SK-N-SH (cell line): ENCODE data around the gene SPAG9. TPM values are rescaled to one million over a fixed set of nuclear protein-coding genes. Genes with fewer than 3 reads are reported as not detected.

Experiments used
- CTCF ChIA-PET: fragments of 300-600, 350-600 bp; formaldehyde crosslinking; extraction: SDS; loops from one replicate; lab custom pipeline; 2021; lab: Yijun Ruan, JAX
- POLR2A ChIA-PET: fragments of 350-600 bp; sonication (Branson Sonifier 250); formaldehyde crosslinking; extraction: SDS; loops from one replicate; lab custom pipeline; 2020; ENCODE audit warnings: antibody characterized with exemption, inconsistent platforms; lab: Yijun Ruan, JAX
- DNase-seq: peaks from one replicate; pipeline ENCODE4 v3.0.0; 2012
- H2AFZ ChIP-seq: fragments of 200-600 bp; sonication (generic); 2 replicates; pipeline ENCODE4 v1.8.1; 2016; ENCODE audit warnings: antibody characterized with exemption, mild to moderate bottlenecking, low read depth
- H3F3A ChIP-seq: fragments of 200-600 bp; sonication (generic); replicated peaks from 2 replicates; pipeline ENCODE3; 2016; ENCODE audit warnings: antibody characterized with exemption, mild to moderate bottlenecking; ENCODE audit not compliant: insufficient read depth
- H3K27ac ChIP-seq, 2 experiments: fragments of 200-500 bp in 1 of 2; fragments of 200-600 bp in 1 of 2; sonication (Bioruptor generic) in 1 of 2; sonication (generic), shearing (Covaris generic) in 1 of 2; 2 replicates each; pipeline versions ENCODE4 v1.5.1 to v1.6.1; 2014 to 2016; ENCODE audit warnings: low read depth in 2 of 2, inconsistent platforms in 1 of 2, low read length in 1 of 2, mild to moderate bottlenecking in 1 of 2, mixed read lengths in 1 of 2
- H3K27me3 ChIP-seq: fragments of 200-600 bp; sonication (generic), shearing (Covaris generic); 2 replicates; pipeline ENCODE4 v1.6.1; 2016; ENCODE audit warnings: mixed run types; ENCODE audit not compliant: insufficient read depth
- H3K36me3 ChIP-seq, 2 experiments: fragments of 200-500 bp in 1 of 2; fragments of 200-600 bp in 1 of 2; sonication (Bioruptor generic) in 1 of 2; sonication (generic) in 1 of 2; replicated peaks in 1 of 2; 2 replicates each; pipeline versions ENCODE3 to v1.5.1; 2014 to 2016; ENCODE audit warnings: low read length in 1 of 2, mild to moderate bottlenecking in 1 of 2; ENCODE audit not compliant: insufficient read depth in 2 of 2, control insufficient read depth in 1 of 2
- H3K4me1 ChIP-seq, 2 experiments: fragments of 200-500 bp in 1 of 2; fragments of 200-600 bp in 1 of 2; sonication (Bioruptor generic) in 1 of 2; sonication (generic), shearing (Covaris generic) in 1 of 2; 2 replicates each; pipeline versions ENCODE4 v1.5.1 to v1.6.1; 2014 to 2016; ENCODE audit warnings: low read depth in 1 of 2, low read length in 1 of 2, mixed run types in 1 of 2; ENCODE audit not compliant: insufficient read depth in 2 of 2, control insufficient read depth in 1 of 2
- H3K4me2 ChIP-seq: fragments of 200-600 bp; sonication (generic), shearing (Covaris generic); 2 replicates; pipeline ENCODE4 v1.6.1; 2017; ENCODE audit warnings: mixed run types
- H3K4me3 ChIP-seq, 2 experiments: fragments of 200-500 bp in 1 of 2; fragments of 200-600 bp in 1 of 2; sonication (Bioruptor generic) in 1 of 2; sonication (generic), shearing (Covaris generic) in 1 of 2; 2 replicates each; pipeline versions ENCODE4 v1.5.1 to v1.8.1; 2014 to 2016; ENCODE audit warnings: low read depth in 2 of 2, inconsistent platforms in 1 of 2, low read length in 1 of 2, mild to moderate bottlenecking in 1 of 2, mixed read lengths in 1 of 2, moderate library complexity in 1 of 2
- H3K79me2 ChIP-seq: fragments of 200-600 bp; sonication (generic); 2 replicates; pipeline ENCODE4 v1.8.1; 2017; ENCODE audit warnings: mild to moderate bottlenecking; ENCODE audit not compliant: insufficient read depth
- H3K9ac ChIP-seq: fragments of 200-600 bp; sonication (generic); 2 replicates; pipeline ENCODE4 v1.6.1; 2017; ENCODE audit warnings: mixed run types
- H3K9me2 ChIP-seq: fragments of 200-600 bp; sonication (generic); 2 replicates; pipeline ENCODE4 v1.6.1; 2017; ENCODE audit warnings: mixed run types
- H3K9me3 ChIP-seq: fragments of 200-600 bp; sonication (generic); 2 replicates; pipeline ENCODE4 v1.6.1; 2017; ENCODE audit warnings: mixed run types, mild to moderate bottlenecking, moderate library complexity
- H4K20me1 ChIP-seq: fragments of 200-600 bp; sonication (generic); 2 replicates; pipeline ENCODE4 v1.6.1; 2017; ENCODE audit warnings: mild to moderate bottlenecking, mixed run types; ENCODE audit not compliant: insufficient read depth
- EP300 ChIP-seq, 2 experiments: IDR thresholded peaks; 2 replicates each; pipeline versions ENCODE4 v1.4.0 to v1.6.1; 2012; ENCODE audit warnings: borderline replicate concordance in 1 of 2, low read depth in 1 of 2, low read length in 1 of 2
- EZH2phosphoT487 ChIP-seq: fragments of 200-600 bp; sonication (generic); IDR thresholded peaks from 2 replicates; pipeline ENCODE4 v1.6.1; 2017; ENCODE audit warnings: low read depth, mixed run types, mild to moderate bottlenecking, antibody characterized with exemption, moderate library complexity, borderline replicate concordance
- FOXJ3 ChIP-seq: sonication (generic); formaldehyde crosslinking; IDR thresholded peaks from 2 replicates; pipeline ENCODE4 v1.5.1; 2020; ENCODE audit warnings: mild to moderate bottlenecking, missing genetic modification reagents
- FOXM1 ChIP-seq: IDR thresholded peaks from 2 replicates; pipeline ENCODE4 v1.4.0; 2012; ENCODE audit warnings: low read depth, mild to moderate bottlenecking
- GATA2 ChIP-seq: sonication (generic); formaldehyde crosslinking; IDR thresholded peaks from 2 replicates; pipeline ENCODE4 v1.5.0; 2020; ENCODE audit warnings: mild to moderate bottlenecking, missing genetic modification reagents
- JUND ChIP-seq: IDR thresholded peaks from 2 replicates; pipeline ENCODE4 v1.4.0; 2012
- NFIC ChIP-seq: IDR thresholded peaks from 2 replicates; pipeline ENCODE4 v1.4.0; 2012; ENCODE audit warnings: borderline replicate concordance
- NRF1 ChIP-seq: IDR thresholded peaks from 2 replicates; pipeline ENCODE4 v1.6.1; 2012; ENCODE audit warnings: low read depth, mild to moderate bottlenecking, low read length
- POLR2AphosphoS5 ChIP-seq: IDR thresholded peaks from 2 replicates; pipeline ENCODE4 v1.6.1; 2012; ENCODE audit warnings: low read depth, low read length
- RCOR1 ChIP-seq: fragments of 150-350 bp; IDR thresholded peaks from 2 replicates; pipeline ENCODE4 v1.6.1; 2017; ENCODE audit warnings: antibody characterized with exemption, low read length
- RFX5 ChIP-seq: IDR thresholded peaks from 2 replicates; pipeline ENCODE4 v1.6.1; 2012; ENCODE audit warnings: mild to moderate bottlenecking, improper control_type of control experiment, low read length
- WGBS: methylation state at CpG from one replicate; pipeline ENCODE4 v1.1.6; 2017; ENCODE audit warnings: low lambda C conversion rate; 5-methylcytosine and 5-hydroxymethylcytosine counted together
- polyA plus RNA-seq, 3 experiments: library from polyadenylated mRNA; depleted of rRNA; stranded (reverse); fragments of >200 nt; gene quantifications; 2 replicates each; pipeline ENCODE4 v1.2.3, GENCODE V29; 2012
- TF ChIP-seq, protein P1 (sequence below): IDR thresholded peaks from 2 replicates; pipeline ENCODE4 v1.6.1; 2012; ENCODE audit warnings: mild to moderate bottlenecking, low read depth, low read length, moderate library complexity
- TF ChIP-seq, protein P2 (sequence below): fragments of 150-350 bp; IDR thresholded peaks from 2 replicates; pipeline ENCODE4 v1.6.1; 2017; ENCODE audit warnings: antibody characterized with exemption, low read length, low read depth, borderline replicate concordance
- TF ChIP-seq, protein P3 (sequence below): IDR thresholded peaks from 2 replicates; pipeline ENCODE4 v1.4.0; 2012; ENCODE audit warnings: low read depth, borderline replicate concordance
- TF ChIP-seq, protein P4 (sequence below): fragments of 150-350 bp; IDR thresholded peaks from 2 replicates; pipeline ENCODE4 v1.6.1; 2016; ENCODE audit warnings: mild to moderate bottlenecking, low read depth, low read length
- TF ChIP-seq, protein P5 (sequence below): IDR thresholded peaks from 2 replicates; pipeline ENCODE4; 2012

Gene SPAG9
- polyA plus RNA-seq, 1 of the 3 experiments (the other 2 are of a cell fraction), result 32.1 TPM

DNA sequence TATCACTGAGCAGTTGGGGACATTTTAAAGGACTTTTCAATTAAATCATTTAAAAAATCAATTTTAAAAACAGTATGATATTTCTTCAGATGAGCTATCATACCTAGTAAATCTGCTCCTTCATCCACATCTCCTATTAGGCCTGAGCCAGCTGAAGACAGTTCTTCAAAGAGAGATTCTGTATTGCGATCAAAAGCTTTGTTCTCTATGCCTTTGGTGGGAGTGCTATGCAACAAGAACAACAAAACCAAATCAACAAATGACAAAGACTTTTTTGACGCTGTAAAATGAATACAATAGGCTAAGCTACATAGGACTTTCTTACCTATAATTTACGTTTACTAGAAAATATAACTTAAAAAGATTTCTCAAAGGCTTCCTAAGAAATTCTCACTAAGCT is 106.5 kb downstream of the SPAG9 start:
- Histone ChIP-seq H3K36me3 (peaks cover 46 to 55% of the 10 kb centered on the region in 2 experiments), H3K27me3 (no peaks in the 10 kb centered on the region), H3K79me2 (peaks cover 14% of the 10 kb centered on the region), H3K9me3 (no peaks in the 10 kb centered on the region), H3F3A (peaks cover 23% of the 10 kb centered on the region), H2AFZ (no peak overlapping the region), H4K20me1 (no peaks in the 10 kb centered on the region), H3K9ac (no peak overlapping the region), H3K4me3 (no peak overlapping the region), H3K9me2 (no peaks in the 10 kb centered on the region), H3K27ac (no peak overlapping the region), H3K4me2 (no peak overlapping the region), H3K4me1 (peaks cover 7 to 16% of the 10 kb centered on the region in 2 experiments; a peak in 3 of 4 replicates)
- POLR2A ChIA-PET, result interaction anchor here (0.6 kb wide), 1 partner anchor 11 kb away, joined by 4 read pairs; no protein-coding TSS in a partner anchor
- 97% methylated on average over 3 of the region's 3 CpGs for WGBS
- CTCF ChIA-PET, result interaction anchor here (0.7 to 3.3 kb wide), 16 partner anchors 10 to 197 kb away, joined by 3 to 25 read pairs (median 4); partner anchors contain the start of gene NME1
- no peak for TF ChIP-seq RCOR1
- TF ChIP-seq GATA2 (CRISPR knock-in tag), result no peak
- TF ChIP-seq, protein P1, sequence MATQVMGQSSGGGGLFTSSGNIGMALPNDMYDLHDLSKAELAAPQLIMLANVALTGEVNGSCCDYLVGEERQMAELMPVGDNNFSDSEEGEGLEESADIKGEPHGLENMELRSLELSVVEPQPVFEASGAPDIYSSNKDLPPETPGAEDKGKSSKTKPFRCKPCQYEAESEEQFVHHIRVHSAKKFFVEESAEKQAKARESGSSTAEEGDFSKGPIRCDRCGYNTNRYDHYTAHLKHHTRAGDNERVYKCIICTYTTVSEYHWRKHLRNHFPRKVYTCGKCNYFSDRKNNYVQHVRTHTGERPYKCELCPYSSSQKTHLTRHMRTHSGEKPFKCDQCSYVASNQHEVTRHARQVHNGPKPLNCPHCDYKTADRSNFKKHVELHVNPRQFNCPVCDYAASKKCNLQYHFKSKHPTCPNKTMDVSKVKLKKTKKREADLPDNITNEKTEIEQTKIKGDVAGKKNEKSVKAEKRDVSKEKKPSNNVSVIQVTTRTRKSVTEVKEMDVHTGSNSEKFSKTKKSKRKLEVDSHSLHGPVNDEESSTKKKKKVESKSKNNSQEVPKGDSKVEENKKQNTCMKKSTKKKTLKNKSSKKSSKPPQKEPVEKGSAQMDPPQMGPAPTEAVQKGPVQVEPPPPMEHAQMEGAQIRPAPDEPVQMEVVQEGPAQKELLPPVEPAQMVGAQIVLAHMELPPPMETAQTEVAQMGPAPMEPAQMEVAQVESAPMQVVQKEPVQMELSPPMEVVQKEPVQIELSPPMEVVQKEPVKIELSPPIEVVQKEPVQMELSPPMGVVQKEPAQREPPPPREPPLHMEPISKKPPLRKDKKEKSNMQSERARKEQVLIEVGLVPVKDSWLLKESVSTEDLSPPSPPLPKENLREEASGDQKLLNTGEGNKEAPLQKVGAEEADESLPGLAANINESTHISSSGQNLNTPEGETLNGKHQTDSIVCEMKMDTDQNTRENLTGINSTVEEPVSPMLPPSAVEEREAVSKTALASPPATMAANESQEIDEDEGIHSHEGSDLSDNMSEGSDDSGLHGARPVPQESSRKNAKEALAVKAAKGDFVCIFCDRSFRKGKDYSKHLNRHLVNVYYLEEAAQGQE, result no peak
- TF ChIP-seq, protein P2, sequence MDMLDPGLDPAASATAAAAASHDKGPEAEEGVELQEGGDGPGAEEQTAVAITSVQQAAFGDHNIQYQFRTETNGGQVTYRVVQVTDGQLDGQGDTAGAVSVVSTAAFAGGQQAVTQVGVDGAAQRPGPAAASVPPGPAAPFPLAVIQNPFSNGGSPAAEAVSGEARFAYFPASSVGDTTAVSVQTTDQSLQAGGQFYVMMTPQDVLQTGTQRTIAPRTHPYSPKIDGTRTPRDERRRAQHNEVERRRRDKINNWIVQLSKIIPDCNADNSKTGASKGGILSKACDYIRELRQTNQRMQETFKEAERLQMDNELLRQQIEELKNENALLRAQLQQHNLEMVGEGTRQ, result no peak
- no peak for TF ChIP-seq EP300 (IDR thresholded peaks at IDR 0.05; ENCODE audit: borderline replicate concordance in 1 of 2, low read depth in 1 of 2, low read length in 1 of 2)
- TF ChIP-seq JUND, result no peak
- TF ChIP-seq, protein P3, sequence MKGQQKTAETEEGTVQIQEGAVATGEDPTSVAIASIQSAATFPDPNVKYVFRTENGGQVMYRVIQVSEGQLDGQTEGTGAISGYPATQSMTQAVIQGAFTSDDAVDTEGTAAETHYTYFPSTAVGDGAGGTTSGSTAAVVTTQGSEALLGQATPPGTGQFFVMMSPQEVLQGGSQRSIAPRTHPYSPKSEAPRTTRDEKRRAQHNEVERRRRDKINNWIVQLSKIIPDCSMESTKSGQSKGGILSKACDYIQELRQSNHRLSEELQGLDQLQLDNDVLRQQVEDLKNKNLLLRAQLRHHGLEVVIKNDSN, result no peak
- TF ChIP-seq, protein P4, sequence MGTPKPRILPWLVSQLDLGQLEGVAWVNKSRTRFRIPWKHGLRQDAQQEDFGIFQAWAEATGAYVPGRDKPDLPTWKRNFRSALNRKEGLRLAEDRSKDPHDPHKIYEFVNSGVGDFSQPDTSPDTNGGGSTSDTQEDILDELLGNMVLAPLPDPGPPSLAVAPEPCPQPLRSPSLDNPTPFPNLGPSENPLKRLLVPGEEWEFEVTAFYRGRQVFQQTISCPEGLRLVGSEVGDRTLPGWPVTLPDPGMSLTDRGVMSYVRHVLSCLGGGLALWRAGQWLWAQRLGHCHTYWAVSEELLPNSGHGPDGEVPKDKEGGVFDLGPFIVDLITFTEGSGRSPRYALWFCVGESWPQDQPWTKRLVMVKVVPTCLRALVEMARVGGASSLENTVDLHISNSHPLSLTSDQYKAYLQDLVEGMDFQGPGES, result no peak
- TF ChIP-seq, protein P5, sequence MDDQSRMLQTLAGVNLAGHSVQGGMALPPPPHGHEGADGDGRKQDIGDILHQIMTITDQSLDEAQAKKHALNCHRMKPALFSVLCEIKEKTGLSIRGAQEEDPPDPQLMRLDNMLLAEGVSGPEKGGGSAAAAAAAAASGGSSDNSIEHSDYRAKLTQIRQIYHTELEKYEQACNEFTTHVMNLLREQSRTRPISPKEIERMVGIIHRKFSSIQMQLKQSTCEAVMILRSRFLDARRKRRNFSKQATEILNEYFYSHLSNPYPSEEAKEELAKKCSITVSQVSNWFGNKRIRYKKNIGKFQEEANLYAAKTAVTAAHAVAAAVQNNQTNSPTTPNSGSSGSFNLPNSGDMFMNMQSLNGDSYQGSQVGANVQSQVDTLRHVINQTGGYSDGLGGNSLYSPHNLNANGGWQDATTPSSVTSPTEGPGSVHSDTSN, result no peak
- TF ChIP-seq POLR2AphosphoS5, result no peak
- TF ChIP-seq FOXM1, result no peak
- TF ChIP-seq FOXJ3 (CRISPR knock-in tag), result no peak
- TF ChIP-seq EZH2phosphoT487, result no peak
- TF ChIP-seq NRF1, result no peak
- no peak for TF ChIP-seq NFIC
- TF ChIP-seq RFX5, result no peak
- DNase-seq, result no peak
